AG04450 (cell line): ENCODE results near the gene SIGLEC9. TPM values are rescaled to one million over a fixed set of nuclear protein-coding genes. Genes with fewer than 3 reads are reported as not detected.

Source experiments
- CTCF ChIA-PET: fragments of 300-600, 350-600 bp; formaldehyde crosslinking; extraction: SDS; loops from one replicate; lab custom pipeline; 2022; ENCODE audit warnings: antibody characterized with exemption, inconsistent platforms; lab: Charles Lee
- POLR2A ChIA-PET: fragments of 350-600 bp; formaldehyde crosslinking; extraction: SDS; loops from one replicate; lab custom pipeline; 2021; ENCODE audit warnings: antibody characterized with exemption, inconsistent platforms; lab: Yijun Ruan, JAX
- DNase-seq: peaks from one replicate; pipeline ENCODE4 v3.0.0-alpha.2; 2011; ENCODE audit warnings: low read depth, low spot score
- H3K27ac ChIP-seq: one replicate; pipeline ENCODE4 v1.5.1; 2012; ENCODE audit warnings: low read depth, low read length, control low read depth
- H3K27me3 ChIP-seq: one replicate; pipeline ENCODE4 v1.6.0; 2012; ENCODE audit warnings: low read length; ENCODE audit not compliant: control insufficient read depth, insufficient read depth
- H3K4me3 ChIP-seq: 2 replicates; pipeline ENCODE4 v1.5.1; 2011; ENCODE audit warnings: mild to moderate bottlenecking, low read depth, low read length, control low read depth
- H3K9me3 ChIP-seq: 2 replicates; pipeline ENCODE4 v1.5.1; 2012; ENCODE audit warnings: low read length; ENCODE audit not compliant: control insufficient read depth, insufficient read depth
- polyA plus RNA-seq: library from polyadenylated mRNA; depleted of rRNA; stranded (reverse); fragments of >200 nt; gene quantifications from 2 replicates; pipeline ENCODE4 v1.2.3, GENCODE V29; 2011
- TF ChIP-seq, protein P1 (sequence below): IDR thresholded peaks from 2 replicates; pipeline ENCODE4 v1.5.1; 2011; ENCODE audit warnings: low read depth, low read length, control low read depth, inconsistent platforms

The SIGLEC9 gene
- polyA plus RNA-seq, 1 experiment: not detected

DNA sequence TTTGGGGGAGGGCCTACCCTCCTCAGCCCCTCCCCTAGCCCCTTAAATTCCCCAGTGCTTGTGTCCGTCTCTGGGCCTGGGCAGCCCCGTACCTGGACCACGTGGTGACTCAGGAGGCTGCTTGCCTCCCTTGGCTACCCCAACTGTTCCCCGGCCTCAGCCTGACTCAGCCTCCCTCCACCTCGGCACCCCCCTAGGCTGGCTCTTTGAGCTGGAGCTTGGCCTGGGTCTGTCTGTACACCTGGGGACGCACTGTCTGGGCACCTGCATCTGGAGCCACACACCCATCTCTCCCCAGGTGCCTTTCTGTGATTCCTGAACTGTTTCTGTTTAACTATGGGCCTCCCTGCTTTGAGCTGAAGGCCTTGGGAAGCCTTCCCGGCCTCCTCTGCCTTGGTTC is 40.2 kb upstream of the SIGLEC9 start:
- DNase-seq: no peak
- Histone ChIP-seq H3K27me3 (no peaks in the 10 kb centered on the region), H3K27ac (no peak overlapping the region), H3K9me3 (peaks cover 3% of the 10 kb centered on the region; the same call in 1 of the 2 replicates), H3K4me3 (no peak overlapping the region)
- TF ChIP-seq, protein P1, sequence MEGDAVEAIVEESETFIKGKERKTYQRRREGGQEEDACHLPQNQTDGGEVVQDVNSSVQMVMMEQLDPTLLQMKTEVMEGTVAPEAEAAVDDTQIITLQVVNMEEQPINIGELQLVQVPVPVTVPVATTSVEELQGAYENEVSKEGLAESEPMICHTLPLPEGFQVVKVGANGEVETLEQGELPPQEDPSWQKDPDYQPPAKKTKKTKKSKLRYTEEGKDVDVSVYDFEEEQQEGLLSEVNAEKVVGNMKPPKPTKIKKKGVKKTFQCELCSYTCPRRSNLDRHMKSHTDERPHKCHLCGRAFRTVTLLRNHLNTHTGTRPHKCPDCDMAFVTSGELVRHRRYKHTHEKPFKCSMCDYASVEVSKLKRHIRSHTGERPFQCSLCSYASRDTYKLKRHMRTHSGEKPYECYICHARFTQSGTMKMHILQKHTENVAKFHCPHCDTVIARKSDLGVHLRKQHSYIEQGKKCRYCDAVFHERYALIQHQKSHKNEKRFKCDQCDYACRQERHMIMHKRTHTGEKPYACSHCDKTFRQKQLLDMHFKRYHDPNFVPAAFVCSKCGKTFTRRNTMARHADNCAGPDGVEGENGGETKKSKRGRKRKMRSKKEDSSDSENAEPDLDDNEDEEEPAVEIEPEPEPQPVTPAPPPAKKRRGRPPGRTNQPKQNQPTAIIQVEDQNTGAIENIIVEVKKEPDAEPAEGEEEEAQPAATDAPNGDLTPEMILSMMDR: no peak
- POLR2A ChIA-PET: no interaction called here
- CTCF ChIA-PET: interaction anchor here (1.0 kb wide), 1 partner anchor 10 kb away, joined by 3 read pairs; no protein-coding TSS in a partner anchor

DNA sequence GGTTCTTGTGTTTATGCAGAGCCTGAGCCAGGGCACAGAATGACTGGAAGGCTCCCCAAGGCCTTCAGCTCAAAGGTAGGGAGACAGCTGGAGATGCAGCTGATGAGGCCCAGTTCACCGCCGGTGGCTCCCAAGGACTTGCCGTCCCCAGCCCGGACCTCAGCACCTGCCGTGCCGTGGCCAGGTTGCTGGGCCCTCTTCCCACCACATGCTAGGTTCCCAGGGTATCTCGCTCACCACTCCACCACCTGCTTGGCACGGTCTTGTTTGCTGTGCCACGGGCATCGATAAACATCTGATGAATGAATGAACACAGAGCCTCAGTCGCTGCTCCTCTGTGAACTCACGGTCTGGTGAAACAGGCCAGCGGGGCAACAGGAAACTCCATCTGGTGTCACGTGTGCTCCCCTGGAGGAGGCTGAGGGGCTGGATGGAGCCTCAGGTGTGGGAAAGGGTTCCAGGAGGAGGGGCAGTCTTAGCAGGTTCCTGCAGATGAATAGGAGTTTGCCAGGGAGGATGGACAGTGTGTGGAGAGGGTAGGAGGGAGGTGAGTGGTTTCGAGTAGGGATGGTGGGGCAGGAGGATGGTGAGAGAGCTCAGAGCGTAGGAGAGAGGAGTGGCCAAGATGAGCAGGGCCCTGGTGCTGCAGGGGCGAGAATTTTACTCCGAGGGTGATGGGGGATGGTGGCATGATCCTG is 38.4 kb upstream of the SIGLEC9 start:
- CTCF ChIA-PET: interaction anchor here (0.6 to 1.2 kb wide), 2 partner anchors 164 to 174 kb away, joined by 3 read pairs; no protein-coding TSS in a partner anchor

DNA sequence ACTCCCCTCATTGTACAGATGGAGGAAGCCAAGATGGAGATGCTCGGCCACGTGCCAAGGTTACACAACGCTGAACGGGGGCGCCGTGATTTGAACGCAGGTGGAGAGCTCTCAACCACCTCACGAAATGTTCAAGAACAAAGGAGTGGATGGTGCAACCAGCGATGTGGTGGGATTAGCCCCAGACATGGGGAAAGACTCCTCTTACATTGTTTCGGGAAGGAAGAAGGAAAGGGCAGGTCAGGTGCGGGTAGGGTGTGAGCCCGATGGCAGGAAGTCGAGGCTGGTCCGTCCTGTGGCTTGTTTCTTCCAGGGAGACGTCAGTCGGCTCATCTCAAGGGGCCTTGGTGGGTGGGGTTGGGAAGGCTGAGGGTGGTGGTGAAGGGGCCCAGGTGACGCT is 34.9 kb upstream of the SIGLEC9 start:
- H3K9me3 ChIP-seq: no peaks in the 10 kb centered on the region
- no peaks in the 10 kb centered on the region for H3K27me3 ChIP-seq
- CTCF ChIA-PET: no interaction called here
- no peak overlapping the region for H3K4me3 ChIP-seq
- TF ChIP-seq, protein P1: no peak
- no peak for DNase-seq
- POLR2A ChIA-PET: no interaction called here
- no peak overlapping the region for H3K27ac ChIP-seq

More for the DNA sequence above, 38.4 kb upstream of the SIGLEC9 start:
- H3K4me3 ChIP-seq: no peak overlapping the region
- H3K9me3 ChIP-seq: no peaks in the 10 kb centered on the region
- POLR2A ChIA-PET: no interaction called here
- DNase-seq: no peak
- no peak overlapping the region for H3K27ac ChIP-seq
- H3K27me3 ChIP-seq: no peaks in the 10 kb centered on the region
- TF ChIP-seq, protein P1: no peak

DNA sequence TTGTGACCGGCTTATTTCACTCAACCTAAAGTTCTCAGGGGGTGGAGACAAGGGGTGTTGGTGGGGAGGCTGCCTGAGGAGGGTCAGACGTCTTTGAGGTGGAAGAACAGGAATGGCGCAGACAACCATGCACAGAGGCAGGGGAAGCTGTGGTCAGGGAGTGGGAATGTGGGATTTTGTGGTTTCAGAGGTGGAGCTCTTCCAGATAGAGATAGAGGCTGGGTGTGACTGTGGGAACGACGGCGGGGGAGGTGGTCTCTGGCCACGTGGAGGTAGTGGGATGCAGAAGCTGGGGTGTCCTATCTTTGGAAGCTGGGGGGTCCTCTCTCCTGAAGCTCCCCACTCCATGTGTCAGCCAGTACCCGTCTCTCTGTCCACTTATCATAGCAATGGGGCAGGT is 34.2 kb upstream of the SIGLEC9 start:
- DNase-seq: no peak
- TF ChIP-seq, protein P1: no peak
- no peaks in the 10 kb centered on the region for H3K9me3 ChIP-seq
- CTCF ChIA-PET: interaction anchor here (0.9 kb wide), 1 partner anchor 70 kb away, joined by 4 read pairs; no protein-coding TSS in a partner anchor
- H3K27ac ChIP-seq: no peak overlapping the region
- no peaks in the 10 kb centered on the region for H3K27me3 ChIP-seq
- POLR2A ChIA-PET: no interaction called here
- no peak overlapping the region for H3K4me3 ChIP-seq

DNA sequence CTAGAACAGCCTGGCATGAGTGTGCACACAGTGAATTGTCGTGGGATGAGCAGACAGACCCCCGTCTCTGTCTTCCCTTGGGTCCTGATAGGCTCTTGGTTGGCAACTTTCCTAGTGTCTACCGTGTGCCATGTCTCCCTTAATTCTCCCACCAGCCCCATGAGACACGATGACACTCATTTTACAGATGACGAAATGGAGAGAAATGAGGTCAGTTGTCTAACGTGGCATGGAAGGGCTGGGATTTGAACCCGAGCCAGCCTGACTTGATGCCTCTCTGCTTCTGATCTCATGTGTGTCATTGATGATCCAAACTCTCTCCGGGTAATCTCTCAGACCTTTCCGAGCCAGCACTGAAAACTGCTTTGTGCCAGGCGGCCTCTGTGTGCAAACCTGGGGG is 33.6 kb upstream of the SIGLEC9 start:
- CTCF ChIA-PET: no interaction called here
- TF ChIP-seq, protein P1: no peak
- H3K27me3 ChIP-seq: no peaks in the 10 kb centered on the region
- no peaks in the 10 kb centered on the region for H3K9me3 ChIP-seq
- DNase-seq: no peak
- POLR2A ChIA-PET: no interaction called here
- no peak overlapping the region for H3K27ac ChIP-seq
- H3K4me3 ChIP-seq: no peak overlapping the region
